Airway epithelial cell (primary cell): ENCODE results near the gene KRTAP5-7. TPM values are rescaled to one million over a fixed set of nuclear protein-coding genes. Genes with fewer than 3 reads are reported as not detected.

Source experiments
- total RNA-seq: library from RNA; depleted of rRNA; stranded (reverse); fragments of >200 nt; gene quantifications from 2 replicates; pipeline ENCODE4 v1.2.3, GENCODE V29; 2015

The KRTAP5-7 gene
- total RNA-seq: not detected in 2 replicates

GRCh38 chr11:71526796-71527575 lies at the start of gene KRTAP5-7:
Gene KRTAP5-7 (plus strand): TSS chr11:71527267. CDS start chr11:71527301, 34 bp downstream.

GRCh38 chr11:71537977-71538665 lies 11.1 kb downstream of the KRTAP5-7 start, which contains the start of gene KRTAP5-8:
Gene KRTAP5-8 (plus strand): TSS chr11:71538025. CDS start chr11:71538056, 31 bp downstream.

GRCh38 chr11:71548120-71548519 lies 21.1 kb downstream of the KRTAP5-7 start, which contains the start of gene KRTAP5-9:
Gene KRTAP5-9 (plus strand): TSS chr11:71548420. CDS start chr11:71548658, 238 bp downstream.

GRCh38 chr11:71565263-71565662 lies 38.2 kb downstream of the KRTAP5-7 start, which contains the start of gene KRTAP5-10:
Gene KRTAP5-10 (plus strand): TSS chr11:71565563. CDS start chr11:71565588, 25 bp downstream.

Other genes starting within 250 kb of the KRTAP5-7 start
- gene DHCR7, start 78.9 kb upstream of the KRTAP5-7 start, total RNA-seq: 87.2 and 117 TPM in 2 replicates
- 55.8 and 56.9 TPM in 2 replicates for gene NADSYN1, start 74.1 kb upstream of the KRTAP5-7 start, total RNA-seq
- gene KRTAP5-8, start 10.8 kb downstream of the KRTAP5-7 start, total RNA-seq: not detected in 2 replicates
- gene KRTAP5-9, start 21.2 kb downstream of the KRTAP5-7 start, total RNA-seq: not detected in 2 replicates
- gene KRTAP5-10, start 38.3 kb downstream of the KRTAP5-7 start, total RNA-seq: not detected in 2 replicates
- not detected in 2 replicates for gene KRTAP5-11, start 55.6 kb downstream of the KRTAP5-7 start, total RNA-seq